VCaP (cell line): ENCODE data around the gene PCSK2.

Experiments
- H3K27ac ChIP-seq: fragments of 450-650 bp; 2 replicates; pipeline ENCODE4 v1.5.1; 2017
- CTCF ChIP-seq: fragments of 450-650 bp; conservative IDR thresholded peaks from 2 replicates; pipeline ENCODE4 v1.5.1; 2017; ENCODE audit warnings: mild to moderate bottlenecking, moderate library complexity

The PCSK2 gene

GRCh38 chr20:17456279-17456678 lies 229.4 kb downstream of the PCSK2 start:
- H3K27ac ChIP-seq, result no peak overlapping the region
- no peak for TF ChIP-seq CTCF

GRCh38 chr20:17457079-17457478 lies 230.2 kb downstream of the PCSK2 start:
- TF ChIP-seq CTCF, result no peak
- H3K27ac ChIP-seq, result no peak overlapping the region

- TF ChIP-seq CTCF, result no peak
- no peak overlapping the region for H3K27ac ChIP-seq
Observed at GRCh38 chr20:17457588-17458190, 230.8 kb downstream of the PCSK2 start.

- H3K27ac ChIP-seq, result no peak overlapping the region
- TF ChIP-seq CTCF, result no peak
Observed at GRCh38 chr20:17460119-17460518, 233.3 kb downstream of the PCSK2 start.

- no peak for TF ChIP-seq CTCF
- no peak overlapping the region for H3K27ac ChIP-seq
Observed at GRCh38 chr20:17461941-17462340, 235.1 kb downstream of the PCSK2 start.

- TF ChIP-seq CTCF, result no peak
- no peak overlapping the region for H3K27ac ChIP-seq
Observed at GRCh38 chr20:17463711-17464110, 236.9 kb downstream of the PCSK2 start.

- TF ChIP-seq CTCF, result no peak
- H3K27ac ChIP-seq, result no peak overlapping the region
Observed at GRCh38 chr20:17465236-17465635, 238.4 kb downstream of the PCSK2 start.
